ENCODE data around the gene SBNO2. TPM values are rescaled to one million over a fixed set of nuclear protein-coding genes. Genes with fewer than 3 reads are reported as not detected.

SBNO2 gene
- total RNA-seq (2014; rRNA removed; shearing (Covaris generic)): 18.8 and 21.1 TPM in 2 replicates
- polyA plus RNA-seq (2015; cell fraction: cytosol; rRNA removed): 57.0 and 67.3 TPM in 2 replicates
- 97.6 and 133 TPM in 2 replicates for polyA plus RNA-seq (2015; cell fraction: nucleus; rRNA removed)

GRCh38 chr19:1173845-1174809, at the start of gene SBNO2:
Gene SBNO2, minus strand, starts transcription at chr19:1174268. Its CDS starts 19,992 bp downstream, at chr19:1154276.
- DNase-seq (ENCODE audit: low read depth, low spot score): peak; percentile 82
- in situ Hi-C loops (cut with HindIII; ENCODE audit: low pct_unique_long_range_greater_than_20kb, low sequenced_read_pairs): no loop called here

- peak; percentile 49 for DNase-seq (ENCODE audit: low read depth, low spot score)
Observed at GRCh38 chr19:1223018-1223855, 49.2 kb upstream of the SBNO2 start.

GRCh38 chr19:1222394-1222793, 48.3 kb upstream of the SBNO2 start:
- in situ Hi-C loops (cut with HindIII; ENCODE audit: low pct_unique_long_range_greater_than_20kb, low sequenced_read_pairs): no loop called here
- no peak for DNase-seq (ENCODE audit: low read depth, low spot score)

More at GRCh38 chr19:1223018-1223855, 49.2 kb upstream of the SBNO2 start:
- in situ Hi-C loops (cut with HindIII; ENCODE audit: low pct_unique_long_range_greater_than_20kb, low sequenced_read_pairs): no loop called here

- DNase-seq (ENCODE audit: low read depth, low spot score): no peak
- in situ Hi-C loops (cut with HindIII; ENCODE audit: low pct_unique_long_range_greater_than_20kb, low sequenced_read_pairs): no loop called here
Observed at GRCh38 chr19:1221904-1222255, 47.8 kb upstream of the SBNO2 start.

- peak; percentile 50 for DNase-seq (ENCODE audit: low read depth, low spot score)
- in situ Hi-C loops (cut with HindIII; ENCODE audit: low pct_unique_long_range_greater_than_20kb, low sequenced_read_pairs): no loop called here
Observed at GRCh38 chr19:1220976-1221903, 47.2 kb upstream of the SBNO2 start.

GRCh38 chr19:1220477-1220930, 46.4 kb upstream of the SBNO2 start:
- DNase-seq (ENCODE audit: low read depth, low spot score): peak; percentile 50
- in situ Hi-C loops (cut with HindIII; ENCODE audit: low pct_unique_long_range_greater_than_20kb, low sequenced_read_pairs): no loop called here

DNA sequence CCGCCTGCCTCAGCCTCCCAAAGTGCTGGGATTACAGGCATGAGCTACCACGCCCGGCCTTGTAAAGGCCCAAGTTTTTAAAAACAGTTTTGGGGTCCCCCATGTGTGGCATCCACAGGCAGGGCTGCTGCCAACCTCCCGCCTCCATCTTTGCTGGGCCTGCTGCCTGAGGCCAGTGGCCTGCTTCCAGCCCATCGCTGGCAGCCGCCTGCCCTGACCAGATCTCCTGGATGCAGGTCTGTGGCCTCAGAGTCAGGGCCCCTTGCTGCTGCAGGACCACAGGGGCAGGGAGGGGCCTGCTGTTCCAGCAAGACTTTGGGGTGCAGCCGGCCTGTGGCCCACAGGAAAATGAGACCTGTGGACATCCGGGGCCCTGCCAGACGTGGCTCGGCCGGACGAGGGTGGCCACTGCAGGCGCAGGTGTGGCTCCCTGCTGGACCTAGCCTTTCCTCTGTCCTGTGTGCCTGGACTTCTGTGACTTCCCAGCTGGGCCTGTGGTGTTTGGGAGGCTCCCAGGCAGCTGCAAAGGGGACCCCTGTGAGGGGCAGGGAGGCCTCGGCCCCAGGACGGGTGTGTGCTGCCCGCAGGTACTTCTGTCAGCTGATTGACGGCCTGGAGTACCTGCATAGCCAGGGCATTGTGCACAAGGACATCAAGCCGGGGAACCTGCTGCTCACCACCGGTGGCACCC, 45.9 kb upstream of the SBNO2 start:
- in situ Hi-C loops (cut with HindIII; ENCODE audit: low pct_unique_long_range_greater_than_20kb, low sequenced_read_pairs): no loop called here
- DNase-seq (ENCODE audit: low read depth, low spot score): no peak

DNA sequence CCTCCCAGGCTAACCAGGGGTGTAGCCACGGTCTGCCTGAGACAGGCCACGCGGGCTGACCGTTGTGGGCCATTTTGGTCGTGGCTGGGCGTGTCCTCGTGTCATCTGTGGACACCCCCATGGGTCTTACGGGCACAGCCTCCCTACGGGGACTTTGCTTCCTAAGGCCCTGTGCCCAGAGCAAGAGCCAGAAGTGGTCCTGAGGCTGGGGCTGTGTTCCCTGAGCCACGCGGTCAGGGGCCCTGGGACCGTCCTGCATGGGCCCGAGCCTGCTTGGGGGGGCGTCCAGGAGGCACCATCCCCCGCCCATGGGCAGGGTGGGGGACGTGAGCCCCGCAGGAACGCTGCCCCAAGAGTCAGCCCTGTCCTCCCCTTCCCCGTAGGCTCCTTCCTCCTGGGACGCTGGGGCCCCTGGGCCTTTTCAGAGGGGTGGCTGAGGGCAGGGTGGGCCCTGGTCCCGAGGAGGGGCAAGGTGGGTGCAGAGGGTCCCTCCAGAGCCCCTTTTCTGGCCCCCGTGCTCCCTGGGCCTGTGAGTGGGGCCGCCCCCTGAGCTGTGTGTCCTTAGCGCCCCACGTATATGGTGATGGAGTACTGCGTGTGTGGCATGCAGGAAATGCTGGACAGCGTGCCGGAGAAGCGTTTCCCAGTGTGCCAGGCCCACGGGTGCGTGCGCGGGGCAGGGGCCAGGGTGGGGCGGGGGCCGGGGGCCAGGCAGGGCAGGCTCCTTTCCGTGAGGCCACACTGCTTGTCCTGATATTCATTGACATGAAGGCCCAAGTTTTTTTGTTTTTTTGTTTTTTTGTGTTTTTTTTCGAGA, 44.9 kb upstream of the SBNO2 start:
- in situ Hi-C loops (cut with HindIII; ENCODE audit: low pct_unique_long_range_greater_than_20kb, low sequenced_read_pairs): no loop called here

GRCh38 chr19:1217366-1217765, 43.3 kb upstream of the SBNO2 start:
- in situ Hi-C loops (cut with HindIII; ENCODE audit: low pct_unique_long_range_greater_than_20kb, low sequenced_read_pairs): no loop called here
- no peak for DNase-seq (ENCODE audit: low read depth, low spot score)

More for the DNA sequence above, 44.9 kb upstream of the SBNO2 start:
- DNase-seq (ENCODE audit: low read depth, low spot score): no peak

DNA sequence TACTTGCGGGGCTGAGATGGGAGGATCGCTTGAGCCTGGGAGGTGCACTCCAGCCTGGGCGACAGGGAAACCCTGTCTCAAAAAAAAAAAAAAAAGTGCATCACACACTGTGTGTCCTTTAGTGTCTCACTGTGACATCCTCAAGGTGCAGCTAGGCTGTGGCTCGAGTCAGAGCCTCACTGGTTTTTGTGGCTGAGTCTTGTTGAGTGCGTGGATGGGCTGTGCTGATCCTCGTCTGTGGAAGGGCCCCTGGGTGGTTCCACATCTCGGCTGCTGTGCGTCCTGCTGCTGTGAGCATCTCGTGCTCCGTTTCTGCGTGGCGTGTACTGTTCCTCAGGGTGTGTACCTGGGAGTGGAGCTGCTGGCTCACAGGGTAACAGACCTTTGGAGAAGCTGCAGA, 42.7 kb upstream of the SBNO2 start:
- in situ Hi-C loops (cut with HindIII; ENCODE audit: low pct_unique_long_range_greater_than_20kb, low sequenced_read_pairs): no loop called here
- DNase-seq (ENCODE audit: low read depth, low spot score): no peak

- in situ Hi-C loops (cut with HindIII; ENCODE audit: low pct_unique_long_range_greater_than_20kb, low sequenced_read_pairs): no loop called here
- no peak for DNase-seq (ENCODE audit: low read depth, low spot score)
Observed at GRCh38 chr19:1214862-1215731, 41.0 kb upstream of the SBNO2 start.

DNA sequence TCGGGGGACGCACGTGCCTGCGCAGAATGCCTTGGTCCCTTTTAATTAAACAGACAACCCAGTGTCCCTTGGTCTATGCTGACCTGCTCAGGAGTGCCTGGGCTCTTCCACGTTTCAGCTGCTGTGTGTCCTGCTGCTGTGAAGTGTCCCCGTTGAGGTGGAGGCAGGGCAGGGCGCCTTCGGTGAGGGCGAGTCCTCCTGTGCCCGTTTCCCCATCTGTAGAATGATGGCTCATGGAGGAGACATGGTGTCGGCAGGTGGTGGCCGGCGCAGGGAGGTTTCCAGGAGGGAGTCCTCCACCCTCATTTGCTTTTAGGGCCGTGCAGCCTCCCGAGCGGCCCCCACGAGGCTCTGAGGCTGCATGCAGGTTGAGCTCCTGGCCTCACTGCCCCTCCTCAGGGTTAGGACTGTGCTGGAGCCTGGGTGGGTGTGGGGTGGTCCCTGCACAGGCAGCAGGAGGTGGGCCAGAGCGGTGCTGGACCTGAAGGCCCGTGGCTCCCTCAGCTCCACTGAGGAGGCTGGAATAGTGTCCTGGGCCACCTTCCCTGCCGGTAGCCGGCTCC, 40.3 kb upstream of the SBNO2 start:
- no peak for DNase-seq (ENCODE audit: low read depth, low spot score)
- in situ Hi-C loops (cut with HindIII; ENCODE audit: low pct_unique_long_range_greater_than_20kb, low sequenced_read_pairs): no loop called here

GRCh38 chr19:1213391-1214286, 39.6 kb upstream of the SBNO2 start:
- no peak for DNase-seq (ENCODE audit: low read depth, low spot score)
- in situ Hi-C loops (cut with HindIII; ENCODE audit: low pct_unique_long_range_greater_than_20kb, low sequenced_read_pairs): no loop called here
